ENCODE data around the gene DLGAP1.

GRCh38 chr18:3921826-3922225, 533.3 kb downstream of the DLGAP1 start:
- no peak for TF ChIP-seq OSR1 (CRISPR knock-in tag; IDR thresholded peaks at IDR 0.05)
- TF ChIP-seq SNAI2 (CRISPR knock-in tag; IDR thresholded peaks at IDR 0.05): no peak
- no peak for TF ChIP-seq CREB5 (CRISPR knock-in tag; IDR thresholded peaks at IDR 0.05; ENCODE audit: low read depth)
- TF ChIP-seq PATZ1 (CRISPR knock-in tag; IDR thresholded peaks at IDR 0.05; ENCODE audit: borderline replicate concordance): no peak
- no peak for TF ChIP-seq TSHZ2 (CRISPR knock-in tag; IDR thresholded peaks at IDR 0.05)
- no peak for TF ChIP-seq ZFP30 (CRISPR knock-in tag; IDR thresholded peaks at IDR 0.05)
- TF ChIP-seq ZFP3 (CRISPR knock-in tag; IDR thresholded peaks at IDR 0.05): no peak
- TF ChIP-seq POU6F1 (CRISPR knock-in tag; IDR thresholded peaks at IDR 0.05; ENCODE audit: borderline replicate concordance, low read depth): no peak

Data from SK-N-SH treated with all-trans-retinoic acid at 6 μM for 48 hours (cell line).